ENCODE results near the gene AGPAT3.

DNA sequence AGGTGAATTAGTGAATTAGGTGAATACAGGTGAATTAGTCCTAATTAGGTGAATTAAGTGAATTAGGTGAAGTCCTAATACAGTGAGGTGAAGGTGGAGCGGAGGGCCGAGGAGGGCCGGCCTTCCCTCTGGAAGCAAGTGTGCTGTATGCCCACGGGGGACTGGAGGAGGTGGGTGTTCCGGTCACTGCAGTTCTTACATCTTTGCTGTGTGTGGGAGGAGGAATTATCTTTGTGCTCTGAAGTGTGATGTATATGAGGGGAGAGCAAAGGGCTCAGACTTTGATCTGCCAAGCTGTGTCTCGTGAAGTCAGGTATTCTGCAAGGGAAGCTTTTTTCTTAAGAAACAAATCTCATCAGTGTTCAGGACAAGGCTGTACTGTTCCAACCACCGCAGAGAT is 45.4 kb downstream of the AGPAT3 start:
- TF ChIP-seq CTCF (tag by site-specific recombination; IDR thresholded peaks at IDR 0.05) = no peak
- TF ChIP-seq PRDM4 (tag by site-specific recombination; IDR thresholded peaks at IDR 0.05) = no peak
- TF ChIP-seq ZNF292 (tag by site-specific recombination; IDR thresholded peaks at IDR 0.05; ENCODE audit: borderline replicate concordance, low read depth) = no peak
- no peak for TF ChIP-seq ZNF670 (tag by site-specific recombination; IDR thresholded peaks at IDR 0.05; ENCODE audit: low read depth)
- TF ChIP-seq, protein P1, sequence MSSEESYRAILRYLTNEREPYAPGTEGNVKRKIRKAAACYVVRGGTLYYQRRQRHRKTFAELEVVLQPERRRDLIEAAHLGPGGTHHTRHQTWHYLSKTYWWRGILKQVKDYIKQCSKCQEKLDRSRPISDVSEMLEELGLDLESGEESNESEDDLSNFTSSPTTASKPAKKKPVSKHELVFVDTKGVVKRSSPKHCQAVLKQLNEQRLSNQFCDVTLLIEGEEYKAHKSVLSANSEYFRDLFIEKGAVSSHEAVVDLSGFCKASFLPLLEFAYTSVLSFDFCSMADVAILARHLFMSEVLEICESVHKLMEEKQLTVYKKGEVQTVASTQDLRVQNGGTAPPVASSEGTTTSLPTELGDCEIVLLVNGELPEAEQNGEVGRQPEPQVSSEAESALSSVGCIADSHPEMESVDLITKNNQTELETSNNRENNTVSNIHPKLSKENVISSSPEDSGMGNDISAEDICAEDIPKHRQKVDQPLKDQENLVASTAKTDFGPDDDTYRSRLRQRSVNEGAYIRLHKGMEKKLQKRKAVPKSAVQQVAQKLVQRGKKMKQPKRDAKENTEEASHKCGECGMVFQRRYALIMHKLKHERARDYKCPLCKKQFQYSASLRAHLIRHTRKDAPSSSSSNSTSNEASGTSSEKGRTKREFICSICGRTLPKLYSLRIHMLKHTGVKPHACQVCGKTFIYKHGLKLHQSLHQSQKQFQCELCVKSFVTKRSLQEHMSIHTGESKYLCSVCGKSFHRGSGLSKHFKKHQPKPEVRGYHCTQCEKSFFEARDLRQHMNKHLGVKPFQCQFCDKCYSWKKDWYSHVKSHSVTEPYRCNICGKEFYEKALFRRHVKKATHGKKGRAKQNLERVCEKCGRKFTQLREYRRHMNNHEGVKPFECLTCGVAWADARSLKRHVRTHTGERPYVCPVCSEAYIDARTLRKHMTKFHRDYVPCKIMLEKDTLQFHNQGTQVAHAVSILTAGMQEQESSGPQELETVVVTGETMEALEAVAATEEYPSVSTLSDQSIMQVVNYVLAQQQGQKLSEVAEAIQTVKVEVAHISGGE (tag by site-specific recombination; conservative IDR thresholded peaks at IDR 0.05; ENCODE audit: low read depth) = no peak
- TF ChIP-seq SP2 (tag by site-specific recombination; IDR thresholded peaks at IDR 0.05) = no peak
- TF ChIP-seq ZNF23 (tag by site-specific recombination; IDR thresholded peaks at IDR 0.05; ENCODE audit: borderline replicate concordance) = no peak
- no peak for TF ChIP-seq ZNF280C (tag by site-specific recombination; IDR thresholded peaks at IDR 0.05)
